Left cardiac atrium (tissue), 2 donors: ENCODE results near the gene DNAI2. TPM values are rescaled to one million over a fixed set of nuclear protein-coding genes. Genes with fewer than 3 reads are reported as not detected.

ENCODE experiments used
- total RNA-seq, 2 donors: library from RNA; stranded (reverse); fragmentation: NEBNext Ultra II Directional; extraction: Animal tissue kit (Norgen Biotek cat#: 25700); gene quantifications; one replicate each; pipeline ENCODE4 v1.2.1, GENCODE V29; 2021
- donor health status: DM: no; HTN: yes; CAD: no; lungs with severe emphysema.
- donor health status: DM: yes; HTN: yes; CAD: no.

The DNAI2 gene
- total RNA-seq, 2 donors from 2014 or later = not detected

Other genes with a start within 250 kb of the DNAI2 start
- gene RPL38, start 70.6 kb upstream of the DNAI2 start, total RNA-seq = 100 to 1,000 TPM; 657 to 709 TPM
- gene TTYH2, start 60.7 kb upstream of the DNAI2 start, total RNA-seq = 10 to 100 TPM; 15.6 to 23.3 TPM
- gene KIF19, start 52.0 kb downstream of the DNAI2 start, total RNA-seq = 1 to 10 TPM in 1 of 2 donors, under 1 TPM in 1; 0.62 to 1.6 TPM
- not detected for gene BTBD17, start 87.6 kb downstream of the DNAI2 start, total RNA-seq
- under 1 TPM in 1 of 2 donors, not detected in 1; 0.15 TPM for gene GPR142, start 93.3 kb downstream of the DNAI2 start, total RNA-seq
- 10 to 100 TPM; 24.2 to 25.9 TPM for gene GPRC5C, start 157.9 kb downstream of the DNAI2 start, total RNA-seq
- gene CD300A, start 192.4 kb downstream of the DNAI2 start, total RNA-seq = 1 to 10 TPM; 2.9 to 5.7 TPM